Activated T-helper 9 cell treated with anti-CD3 and anti-CD28 coated beads, Interleukin-2, amount 50 U/mL, for 16 hours (primary cell): ENCODE measurements around the gene RAB7B.

Experiments used
- DNase-seq: peaks from one replicate; pipeline ENCODE4 v3.0.0-alpha.2; 2020; ENCODE audit warnings: low read depth

RAB7B gene

GRCh38 chr1:205973377-205974232 is 29.6 kb downstream of the RAB7B start:
- DNase-seq = no peak

GRCh38 chr1:205972491-205973168 is 30.6 kb downstream of the RAB7B start:
- DNase-seq = no peak

DNA sequence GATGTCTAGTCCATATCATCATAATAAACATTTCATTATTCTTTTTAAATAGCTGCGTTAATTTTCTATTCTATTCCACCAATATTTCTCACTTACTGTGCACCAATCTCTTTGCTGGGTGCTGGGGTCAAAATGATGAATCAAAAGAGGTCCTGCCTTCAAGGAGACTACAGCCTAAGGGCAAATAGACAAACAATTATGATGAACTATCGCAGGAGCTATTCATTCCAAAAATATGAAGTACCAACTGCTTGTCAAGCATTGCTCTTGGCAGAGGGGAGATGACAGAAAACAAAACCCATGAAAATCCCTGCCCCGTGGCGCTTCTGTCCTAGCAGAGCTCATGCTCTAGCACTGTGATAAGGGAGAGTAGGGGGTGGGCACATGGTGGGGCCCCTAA is 31.1 kb downstream of the RAB7B start:
- no peak for DNase-seq

GRCh38 chr1:205971082-205971481 is 32.1 kb downstream of the RAB7B start:
- no peak for DNase-seq

- DNase-seq = no peak
These were observed 32.7 kb downstream of the RAB7B start for GRCh38 chr1:205970486-205970885.

GRCh38 chr1:205969229-205969628 is 34.0 kb downstream of the RAB7B start:
- DNase-seq = no peak

GRCh38 chr1:205967554-205968335 is 35.5 kb downstream of the RAB7B start:
- DNase-seq = no peak

DNA sequence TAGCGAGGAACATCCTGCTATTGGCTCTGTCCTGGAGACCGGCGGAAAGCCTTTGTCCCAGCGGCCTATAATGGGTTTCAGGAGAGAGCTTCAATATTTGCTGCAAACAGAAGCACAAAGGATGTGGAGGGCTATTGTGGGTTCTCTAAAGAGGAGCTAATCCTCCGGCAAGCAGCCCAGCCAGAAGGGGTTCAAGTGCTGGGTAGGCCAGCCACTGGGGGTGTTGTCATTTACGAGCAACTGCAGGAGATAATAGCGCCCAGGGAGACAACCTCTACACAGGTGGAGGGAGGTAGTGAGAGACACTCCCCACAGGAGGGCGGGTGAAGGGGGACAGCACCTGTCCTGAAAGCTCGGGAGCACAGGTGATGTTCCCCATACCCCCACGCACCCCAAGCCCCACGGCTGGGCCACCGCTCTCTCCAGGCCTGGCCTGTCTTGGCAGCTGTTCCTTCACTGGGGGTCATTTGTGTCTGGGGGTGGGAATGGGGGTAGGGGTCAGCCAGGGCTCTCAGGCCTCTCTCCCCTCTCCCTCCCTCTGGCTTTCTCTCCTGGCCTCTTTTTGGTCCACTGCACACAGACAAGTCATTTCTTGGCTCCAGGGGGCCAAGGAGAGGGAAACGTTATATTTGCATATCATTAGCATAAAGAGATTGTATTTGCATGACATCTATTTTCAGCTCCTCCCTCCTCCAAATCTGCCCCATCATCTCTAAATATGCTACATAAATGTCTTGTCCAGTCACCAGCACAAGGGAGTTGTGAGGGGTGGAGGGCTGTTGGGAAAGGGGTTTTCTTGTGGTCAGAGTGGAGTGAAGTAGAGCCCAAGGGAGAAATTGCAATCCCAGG is 37.9 kb downstream of the RAB7B start:
- no peak for DNase-seq

- DNase-seq = no peak
These were observed 39.6 kb downstream of the RAB7B start for GRCh38 chr1:205963352-205964155.

GRCh38 chr1:205962821-205963221 is 40.4 kb downstream of the RAB7B start:
- DNase-seq = no peak

- DNase-seq = no peak
These were observed 41.0 kb downstream of the RAB7B start for GRCh38 chr1:205961991-205962820.

DNA sequence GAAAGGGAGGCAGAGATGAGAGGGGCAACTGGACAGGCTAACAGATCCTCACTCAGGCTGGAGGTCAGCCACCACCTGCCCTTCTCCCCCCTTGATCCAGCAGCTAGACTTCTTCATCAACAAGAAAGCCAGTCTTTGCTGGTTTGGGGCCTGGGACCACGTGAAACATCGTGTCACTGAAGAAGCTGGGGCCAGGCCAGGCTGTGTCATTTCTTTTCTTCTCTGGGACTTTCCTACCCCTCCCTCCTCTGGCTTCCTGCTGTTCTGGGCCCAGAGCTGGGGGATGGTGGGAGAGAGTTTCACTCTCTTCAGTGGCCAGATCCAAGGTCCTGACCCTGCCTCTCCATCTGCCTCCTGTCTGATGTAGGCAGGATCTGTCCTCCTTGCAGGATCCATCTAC is 41.8 kb downstream of the RAB7B start:
- DNase-seq = no peak

GRCh38 chr1:205959789-205960188 is 43.4 kb downstream of the RAB7B start:
- no peak for DNase-seq

- no peak for DNase-seq
These were observed 47.7 kb downstream of the RAB7B start for GRCh38 chr1:205955499-205955898.

DNA sequence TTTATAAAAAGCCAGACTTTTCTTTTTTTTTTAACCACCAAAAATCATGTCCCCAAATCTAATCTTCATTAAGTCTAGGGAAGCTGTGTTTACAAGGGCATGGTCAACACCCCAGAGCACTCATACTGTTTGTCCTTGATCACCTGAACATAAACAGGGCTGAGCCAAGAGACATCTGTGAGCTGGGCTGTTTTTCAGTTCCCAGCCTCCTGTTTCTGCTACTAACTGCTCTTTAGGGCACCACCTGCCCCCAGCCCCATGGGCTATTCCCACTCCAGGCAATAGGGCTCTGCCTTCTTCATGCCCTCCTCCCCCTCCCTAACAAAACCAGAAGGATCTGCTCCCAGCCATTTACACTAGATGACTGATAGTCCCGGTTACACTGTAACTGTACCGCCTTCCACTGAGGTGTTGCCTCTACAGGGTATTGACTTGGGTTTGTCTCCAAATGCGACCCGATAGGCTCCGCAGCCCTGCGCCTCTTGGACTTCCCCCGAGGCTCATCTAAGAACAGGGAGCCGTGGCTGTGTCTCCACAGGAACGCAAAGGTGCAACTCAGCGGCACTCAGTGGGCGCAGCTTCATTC is 48.3 kb downstream of the RAB7B start:
- DNase-seq = no peak

- DNase-seq = no peak
These were observed 51.4 kb downstream of the RAB7B start for GRCh38 chr1:205951746-205952145.

GRCh38 chr1:205950826-205951549 is 52.2 kb downstream of the RAB7B start:
- DNase-seq = no peak

- DNase-seq = no peak
These were observed 52.9 kb downstream of the RAB7B start for GRCh38 chr1:205950280-205950679.

- no peak for DNase-seq
These were observed 53.4 kb downstream of the RAB7B start for GRCh38 chr1:205949753-205950152.
